Lung microvascular endothelial cell (primary cell): Measurements from ENCODE around the gene PRR33. TPM values are rescaled to one million over a fixed set of nuclear protein-coding genes. Genes with fewer than 3 reads are reported as not detected.

Source experiments
- DNase-seq, 2 donors: peaks; one replicate each; pipeline versions ENCODE4 v3.0.0 to v3.0.0-alpha.2; 2010; ENCODE audit warnings: low read depth in 2 of 2
- total RNA-seq: library from RNA; depleted of rRNA; stranded (reverse); fragments of >200 nt; gene quantifications from 2 replicates; pipeline ENCODE4 v1.2.1, GENCODE V29; 2014

Gene PRR33
- total RNA-seq, 1 donor from 2014 or later, result not detected

DNA sequence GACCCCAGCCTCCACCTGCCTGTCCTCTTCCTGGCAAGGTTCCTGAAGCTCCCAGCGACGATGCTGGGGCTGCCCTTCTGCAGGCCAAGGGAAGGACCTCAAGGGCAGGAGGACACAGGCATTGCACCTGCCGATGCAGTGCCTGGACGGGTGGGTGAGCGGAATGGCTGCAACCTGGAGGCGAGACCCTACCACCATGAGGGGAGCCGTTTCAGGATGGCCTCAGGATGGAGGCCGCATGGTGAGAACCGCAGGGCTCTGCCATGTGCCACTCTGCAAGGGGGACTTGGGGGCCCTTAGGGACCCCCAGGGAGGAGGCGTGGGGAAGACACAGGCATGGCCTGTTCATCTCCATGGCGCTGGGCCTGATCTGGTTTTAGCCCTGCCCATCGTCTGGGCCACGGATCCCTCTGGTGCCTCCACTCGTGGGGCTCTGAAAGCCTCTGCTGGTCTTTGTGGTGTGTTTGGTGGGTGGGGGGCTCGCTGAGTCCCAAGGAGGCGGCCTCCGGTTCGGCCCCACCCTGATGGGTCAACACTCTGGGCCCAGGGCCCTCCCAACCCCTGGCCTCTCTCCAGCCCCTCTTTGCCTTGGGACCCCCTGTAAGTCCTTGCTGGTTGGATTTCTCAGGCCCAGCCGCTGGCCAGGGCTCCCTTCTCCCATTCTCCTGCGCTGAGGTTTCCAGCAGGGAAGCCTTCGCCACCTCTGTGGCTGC lies 40.1 kb downstream of the PRR33 start:
- no peak for DNase-seq

DNA sequence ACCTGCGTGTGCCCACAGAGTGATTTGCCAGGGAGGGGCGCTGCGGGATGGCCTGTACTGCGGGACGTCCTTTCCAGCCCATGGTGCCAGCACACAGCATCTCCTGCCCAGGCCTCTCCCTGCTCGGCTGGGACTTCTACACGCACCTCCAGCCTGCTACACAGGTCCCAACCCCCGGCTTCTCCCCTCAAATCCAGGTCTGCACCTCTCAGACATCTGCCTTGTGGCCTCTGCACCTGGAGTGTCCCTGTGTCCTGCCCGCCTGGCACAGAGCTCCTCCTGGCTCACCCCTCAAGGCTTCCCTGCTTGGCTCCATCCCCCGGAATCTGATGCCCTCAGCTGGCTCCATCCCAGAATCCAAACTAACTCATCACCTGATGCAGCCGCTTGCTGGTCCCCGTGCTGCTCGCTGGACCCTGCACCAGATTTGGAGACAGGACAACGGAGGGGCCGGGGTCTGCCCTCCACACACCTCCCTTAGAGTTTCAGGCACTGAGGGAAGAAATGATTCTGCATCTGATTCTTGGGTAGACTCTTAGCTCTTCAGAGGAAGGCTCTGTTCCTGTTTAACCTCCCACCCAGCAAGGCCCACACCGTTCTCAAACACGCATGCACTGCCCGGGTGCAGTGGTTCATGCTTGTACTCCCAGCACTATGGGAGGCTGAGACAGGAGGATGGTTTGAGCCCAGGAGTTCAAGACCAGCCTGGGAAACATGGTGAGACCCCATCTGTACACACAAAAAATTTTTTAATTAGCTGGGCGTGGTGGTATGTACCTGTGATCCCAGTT lies 42.9 kb downstream of the PRR33 start:
- no peak for DNase-seq

GRCh38 chr11:1847926-1848639 lies 43.6 kb downstream of the PRR33 start:
- DNase-seq, result no peak

- no peak for DNase-seq
Observed at GRCh38 chr11:1847006-1847735, 44.5 kb downstream of the PRR33 start.

DNA sequence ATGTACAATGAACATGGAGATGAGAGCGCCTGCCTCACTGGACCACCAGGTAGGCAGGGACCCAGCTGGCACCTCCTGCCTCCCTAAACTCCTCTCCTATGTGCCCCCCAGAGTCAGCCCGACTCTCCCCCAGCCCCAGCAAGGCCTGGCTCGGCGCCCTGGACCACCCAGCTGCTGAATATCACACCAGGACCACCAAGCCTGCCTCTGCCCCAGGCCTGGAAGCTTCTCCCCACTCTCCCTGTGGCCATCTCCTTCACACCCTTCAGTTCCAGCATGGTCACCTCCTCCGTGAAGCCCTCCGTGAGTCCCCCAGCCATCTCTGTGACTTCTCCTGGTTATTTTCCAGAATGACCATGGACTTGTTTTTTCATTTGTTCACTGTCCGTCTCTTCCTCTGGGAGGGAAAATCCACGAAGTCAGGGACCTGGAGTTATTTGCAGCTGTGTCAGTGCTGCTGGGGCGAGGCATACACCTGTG lies 45.2 kb downstream of the PRR33 start:
- no peak for DNase-seq

DNA sequence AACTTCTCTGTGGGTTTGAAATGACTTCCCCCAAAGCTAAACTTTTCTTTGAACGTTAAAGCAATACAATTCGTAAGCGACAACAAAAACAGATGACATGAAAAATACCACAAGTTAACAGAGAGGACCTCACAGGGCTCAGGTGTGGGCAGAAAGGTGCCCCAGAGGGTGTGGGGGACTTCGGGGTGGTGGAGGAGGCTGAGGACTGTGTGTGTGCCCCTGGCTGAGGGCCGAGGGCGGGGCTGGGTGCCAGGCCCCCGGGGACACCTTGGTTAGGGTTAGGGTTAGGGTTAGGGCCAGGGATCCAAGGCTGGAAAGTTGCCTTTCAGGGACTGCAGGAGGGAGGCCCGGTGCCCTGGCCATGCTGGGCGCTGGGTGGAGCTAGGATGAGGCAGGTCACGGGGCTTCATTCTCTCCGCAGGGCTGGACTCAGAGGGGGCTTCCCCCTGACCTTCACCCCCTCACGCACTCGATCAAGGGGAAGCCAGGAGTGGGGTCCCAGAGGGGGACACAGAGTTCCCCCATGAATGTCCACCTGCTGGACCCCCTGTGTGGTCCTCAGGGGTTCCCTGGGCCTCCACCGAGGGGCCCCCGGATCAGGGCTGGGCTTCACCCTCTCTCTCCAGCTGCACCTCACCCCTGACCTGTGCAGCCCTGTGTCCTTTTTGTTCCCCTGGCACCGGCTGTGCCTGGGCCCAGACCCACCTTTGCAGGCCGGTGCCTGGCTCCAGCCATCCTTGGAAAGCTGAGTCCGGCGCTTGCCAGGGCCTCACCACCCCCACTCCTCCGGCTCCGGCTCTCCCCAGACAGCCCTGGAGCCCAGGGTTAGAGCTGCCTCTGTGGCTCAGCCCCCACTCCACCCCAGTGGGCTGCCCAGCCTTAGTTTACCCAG lies 45.9 kb downstream of the PRR33 start:
- no peak for DNase-seq

DNA sequence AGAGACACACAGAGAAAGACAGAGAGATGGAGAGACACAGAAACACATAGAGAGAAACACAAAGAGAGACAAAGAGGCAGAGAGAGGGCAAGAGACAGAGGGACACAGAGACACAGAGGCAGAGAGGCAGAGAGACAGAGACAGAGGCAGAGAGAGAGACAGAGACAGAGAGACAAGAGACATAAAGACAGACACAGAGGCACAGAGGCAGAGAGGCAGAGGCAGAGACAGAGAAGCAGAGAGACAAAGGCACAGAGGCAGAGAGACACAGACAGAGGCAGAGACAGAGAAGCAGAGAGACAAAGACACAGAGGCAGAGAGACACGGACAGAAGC lies 46.6 kb downstream of the PRR33 start:
- no peak for DNase-seq

DNA sequence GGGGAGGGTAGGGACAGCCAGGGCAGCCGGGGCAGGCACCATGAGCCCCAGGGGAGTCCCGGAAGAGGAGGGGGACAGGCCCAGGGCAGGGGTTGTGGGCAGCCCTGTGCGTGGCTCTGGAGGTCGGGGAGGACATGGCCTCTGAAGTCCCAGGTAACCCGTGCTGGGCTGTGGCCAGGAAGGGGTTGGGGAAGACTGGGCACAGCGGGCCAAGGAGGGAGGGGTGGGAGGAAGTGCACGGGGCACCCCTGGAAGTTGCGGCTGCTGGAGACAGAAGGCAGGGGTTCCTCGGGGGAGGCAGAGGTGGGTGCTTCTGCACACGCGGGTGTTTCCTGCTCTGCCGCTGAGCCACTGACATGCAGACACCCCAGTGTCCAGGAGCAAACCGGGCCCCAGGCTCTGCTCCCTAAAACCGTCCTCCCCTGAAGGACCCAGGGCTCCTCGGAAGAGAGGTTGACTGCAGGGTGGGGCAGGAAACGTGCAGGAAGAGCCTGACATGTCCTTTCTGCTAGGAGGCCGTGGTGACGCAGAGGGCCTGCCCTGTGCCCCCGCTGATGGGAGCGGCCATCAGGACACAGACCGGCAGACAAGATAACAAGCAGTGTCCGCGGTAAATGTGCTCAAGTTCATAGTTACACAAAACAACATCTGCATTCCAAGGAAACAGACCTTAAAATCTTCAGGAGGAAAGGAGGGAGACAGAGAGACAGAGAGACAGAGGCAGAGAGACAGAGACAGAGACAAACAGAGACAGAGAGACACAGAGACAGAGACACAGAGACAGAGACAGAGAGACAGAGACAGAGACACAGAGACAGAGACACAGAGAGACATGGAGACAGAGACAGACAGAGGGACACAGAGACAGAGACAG lies 47.2 kb downstream of the PRR33 start:
- peak; percentile 28 to 69 for DNase-seq

DNA sequence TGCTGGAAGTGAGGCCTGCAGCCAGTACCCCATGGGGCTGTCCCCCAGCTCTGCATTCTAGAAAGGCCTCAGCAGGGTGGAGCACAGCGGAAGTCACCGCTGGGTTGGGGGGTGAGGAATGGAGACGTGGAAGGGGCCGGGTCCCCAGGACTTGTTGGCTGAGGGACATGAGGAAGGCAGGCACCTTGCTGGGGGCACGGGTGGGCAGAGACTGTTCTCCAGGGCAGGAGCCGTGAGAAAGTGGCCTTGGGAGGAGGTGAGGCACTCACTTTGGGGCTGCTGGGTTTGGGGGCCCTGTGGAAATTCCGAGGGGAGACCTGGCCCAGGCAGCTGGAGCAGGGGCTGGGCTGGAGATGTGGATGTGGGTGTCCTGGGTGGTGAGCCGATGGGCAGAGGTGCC lies 47.9 kb downstream of the PRR33 start:
- no peak for DNase-seq

DNA sequence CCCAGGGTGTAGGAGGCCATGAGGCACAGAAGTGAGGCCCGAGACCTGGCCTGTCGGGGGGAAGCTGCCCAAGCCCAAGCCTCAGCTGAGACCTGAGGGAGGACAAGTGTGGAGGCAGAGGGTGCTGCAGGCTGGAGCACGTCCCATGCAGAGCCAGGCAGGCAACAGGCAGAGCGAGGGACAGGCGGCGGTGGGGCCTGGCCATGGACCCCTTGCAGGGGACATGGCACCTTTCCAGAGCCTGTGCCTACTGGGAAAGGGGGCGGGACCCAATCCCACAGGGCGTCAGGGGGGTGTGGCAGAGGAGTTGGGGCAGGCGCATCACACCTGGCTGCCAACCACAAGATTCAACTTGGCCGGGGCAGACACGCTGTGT lies 48.6 kb downstream of the PRR33 start:
- DNase-seq, result no peak

GRCh38 chr11:1842149-1843097 lies 49.3 kb downstream of the PRR33 start:
- no peak for DNase-seq

DNA sequence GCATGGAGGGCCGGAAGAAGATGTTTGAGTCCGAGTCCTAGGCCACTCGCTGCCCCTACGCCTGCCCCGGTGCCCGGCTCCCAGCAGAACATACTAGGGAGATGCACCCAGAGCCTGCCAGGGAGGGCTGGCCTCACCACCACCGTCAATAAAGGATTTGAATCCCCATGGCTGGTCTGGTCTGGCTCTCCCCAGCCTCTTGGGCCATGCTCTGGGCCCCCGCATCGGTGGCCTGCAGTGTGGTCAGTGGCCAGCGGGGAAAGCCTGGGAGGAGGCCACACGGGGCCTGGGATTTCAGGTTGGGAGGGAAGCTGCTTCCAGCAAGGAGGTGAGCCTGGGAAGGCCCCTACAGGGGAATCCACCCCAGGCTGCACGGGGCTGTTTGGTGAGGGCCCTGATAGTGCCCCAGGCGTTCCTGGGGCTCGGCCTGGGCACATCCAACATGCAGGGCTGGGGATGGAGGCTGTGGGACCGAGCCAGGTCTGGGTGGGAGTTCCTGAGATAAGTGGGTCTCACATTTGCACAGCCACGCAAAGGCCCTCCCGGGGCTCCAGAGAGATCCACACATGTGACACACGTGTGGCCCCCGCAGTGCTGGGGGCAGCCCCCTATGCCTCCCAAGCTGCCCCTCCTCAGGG lies 50.1 kb downstream of the PRR33 start:
- no peak for DNase-seq

DNA sequence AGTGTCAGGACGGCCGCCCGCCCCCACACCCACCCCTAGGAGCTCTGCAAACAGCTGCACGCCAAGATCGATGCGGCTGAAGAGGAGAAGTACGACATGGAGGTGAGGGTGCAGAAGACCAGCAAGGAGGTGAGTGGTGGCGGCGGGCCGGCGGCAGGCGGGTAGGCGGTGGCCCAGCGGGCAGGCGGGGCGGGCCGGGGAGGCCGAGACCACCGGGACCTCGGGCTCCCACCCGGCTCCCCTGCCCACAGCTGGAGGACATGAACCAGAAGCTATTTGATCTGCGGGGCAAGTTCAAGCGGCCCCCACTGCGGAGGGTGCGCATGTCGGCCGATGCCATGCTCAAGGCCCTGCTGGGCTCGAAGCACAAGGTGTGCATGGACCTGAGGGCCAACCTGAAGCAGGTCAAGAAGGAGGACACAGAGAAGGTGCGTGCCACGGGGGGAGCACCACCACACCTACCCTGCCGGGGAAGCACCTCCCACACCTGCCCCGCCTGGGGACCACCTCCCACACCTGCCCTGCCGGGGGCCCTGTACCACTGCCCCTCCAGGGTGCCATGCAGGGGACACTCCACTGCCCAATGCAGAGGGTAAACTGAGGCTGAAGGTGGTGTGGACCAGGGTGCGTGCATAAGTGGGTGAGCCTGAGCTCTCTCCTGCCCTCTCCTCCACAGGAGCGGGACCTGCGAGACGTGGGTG lies 50.8 kb downstream of the PRR33 start:
- no peak for DNase-seq

- DNase-seq, result no peak
Observed at GRCh38 chr11:1839924-1840779, 51.5 kb downstream of the PRR33 start.

DNA sequence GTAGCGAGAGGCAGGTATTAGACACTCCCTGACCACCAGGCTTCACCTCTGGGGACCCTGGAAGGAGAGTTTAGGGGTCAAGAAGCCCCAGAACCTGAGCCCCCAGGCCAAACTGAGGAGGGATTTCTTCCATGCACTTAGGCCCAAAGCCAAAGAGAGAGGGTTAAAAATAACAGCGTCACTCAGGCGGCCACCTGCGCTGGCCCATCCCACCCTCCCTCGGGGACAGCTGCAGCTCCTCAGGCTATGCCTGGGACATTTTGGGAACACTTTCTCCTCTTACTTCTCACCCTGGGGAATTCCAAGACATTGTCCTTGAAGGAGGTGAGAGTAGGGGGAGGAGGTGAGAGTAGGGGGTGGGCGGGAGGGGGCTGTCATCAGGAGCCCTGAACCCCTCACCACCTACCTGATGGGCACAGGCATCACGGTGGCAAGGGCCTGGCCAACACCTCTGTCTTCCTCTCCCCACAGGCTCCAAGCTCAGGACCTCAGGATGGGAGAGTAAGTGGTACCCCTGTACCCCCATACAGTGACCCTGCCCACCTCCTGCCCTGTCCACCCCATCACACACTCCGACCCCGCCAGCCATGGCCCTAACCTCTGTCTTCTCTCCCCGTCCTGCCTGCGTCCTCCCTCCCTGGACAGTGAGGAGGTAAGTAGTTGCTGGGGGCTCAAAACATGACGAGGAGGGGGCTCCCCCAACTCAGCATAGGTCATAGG lies 52.3 kb downstream of the PRR33 start:
- DNase-seq, result no peak
